HuH-7 (cell line): ENCODE results near the gene AK5.

Experiments
- DNase-seq: peaks from one replicate; pipeline ENCODE4 v3.0.0; 2011; ENCODE audit warnings: low spot score

The AK5 gene, protein sequence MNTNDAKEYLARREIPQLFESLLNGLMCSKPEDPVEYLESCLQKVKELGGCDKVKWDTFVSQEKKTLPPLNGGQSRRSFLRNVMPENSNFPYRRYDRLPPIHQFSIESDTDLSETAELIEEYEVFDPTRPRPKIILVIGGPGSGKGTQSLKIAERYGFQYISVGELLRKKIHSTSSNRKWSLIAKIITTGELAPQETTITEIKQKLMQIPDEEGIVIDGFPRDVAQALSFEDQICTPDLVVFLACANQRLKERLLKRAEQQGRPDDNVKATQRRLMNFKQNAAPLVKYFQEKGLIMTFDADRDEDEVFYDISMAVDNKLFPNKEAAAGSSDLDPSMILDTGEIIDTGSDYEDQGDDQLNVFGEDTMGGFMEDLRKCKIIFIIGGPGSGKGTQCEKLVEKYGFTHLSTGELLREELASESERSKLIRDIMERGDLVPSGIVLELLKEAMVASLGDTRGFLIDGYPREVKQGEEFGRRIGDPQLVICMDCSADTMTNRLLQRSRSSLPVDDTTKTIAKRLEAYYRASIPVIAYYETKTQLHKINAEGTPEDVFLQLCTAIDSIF

DNA sequence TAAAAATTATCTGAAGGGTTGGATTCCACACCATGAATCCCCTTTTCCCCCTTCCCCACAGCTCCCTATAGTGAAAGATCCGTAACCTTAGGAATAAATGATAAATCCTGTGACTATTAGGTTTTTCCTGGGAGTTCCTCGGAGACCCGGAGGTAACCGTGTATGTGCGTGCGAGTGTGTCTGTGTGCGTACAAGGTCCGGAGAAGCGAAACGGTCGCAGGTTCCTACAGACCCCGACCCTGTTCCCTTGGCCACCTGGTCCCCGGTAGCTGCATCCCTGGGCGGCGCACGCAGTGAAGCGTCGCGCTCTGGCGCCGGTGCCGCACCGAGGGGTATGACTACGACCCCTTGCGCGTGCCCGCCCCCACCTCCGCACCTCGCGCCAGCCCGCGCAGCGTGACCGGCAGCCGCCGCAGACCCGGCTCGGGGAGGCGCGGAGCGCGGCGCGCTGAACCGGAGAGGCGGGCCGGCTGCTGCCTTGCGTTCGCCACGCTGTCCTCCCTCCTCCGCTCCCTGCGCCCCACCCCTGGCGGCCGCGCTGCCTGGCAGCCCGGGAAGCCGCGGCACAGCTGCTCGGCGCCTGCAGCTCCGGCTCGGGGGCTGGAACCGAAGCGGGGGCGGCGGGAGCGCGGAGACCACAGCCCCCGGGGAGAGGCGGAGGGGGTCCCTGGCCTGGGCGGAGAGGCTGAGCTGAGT, at the start of gene AK5:
Gene AK5, plus strand, starts transcription at position 529 of the 696 bp plus-strand sequence. CDS start 295 bp downstream, outside the sequence.
- DNase-seq: no peak

DNA sequence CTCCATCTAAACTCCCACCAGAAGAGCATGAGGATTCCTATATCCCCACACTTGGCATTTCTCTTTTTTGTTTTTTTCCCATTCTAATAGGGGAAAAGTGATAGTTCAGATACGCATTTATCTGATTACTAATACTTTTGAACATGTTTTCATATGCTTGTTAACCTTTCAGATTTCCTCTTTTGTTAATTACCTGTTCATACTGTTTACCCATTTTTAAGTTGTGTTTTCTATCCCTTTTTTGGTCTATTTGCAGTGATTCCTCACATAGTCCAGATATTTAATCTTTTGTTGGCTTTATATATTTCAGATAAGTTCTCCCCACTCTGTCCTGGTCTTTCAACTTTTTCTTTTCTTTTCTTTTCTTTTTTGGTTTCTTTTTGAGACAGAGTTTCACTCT, 49.0 kb upstream of the AK5 start:
- no peak for DNase-seq

DNA sequence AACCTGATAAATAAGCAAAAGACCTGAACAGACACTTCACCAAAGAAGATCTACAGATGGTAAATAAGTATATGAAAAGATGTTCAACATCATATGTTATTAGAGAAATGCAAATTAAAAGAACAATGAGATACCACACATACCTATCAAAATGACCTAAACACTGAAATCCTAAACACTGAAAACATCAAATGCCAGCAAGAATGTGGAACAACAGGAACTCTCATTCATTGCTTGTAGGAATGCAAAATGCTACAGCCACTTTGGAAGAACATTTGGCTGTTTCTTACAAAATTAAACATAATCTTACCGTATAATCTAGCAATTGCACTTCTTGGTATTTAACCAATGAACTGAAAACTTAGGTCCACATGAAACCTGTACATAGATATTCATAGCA, 47.7 kb upstream of the AK5 start:
- DNase-seq: no peak

DNA sequence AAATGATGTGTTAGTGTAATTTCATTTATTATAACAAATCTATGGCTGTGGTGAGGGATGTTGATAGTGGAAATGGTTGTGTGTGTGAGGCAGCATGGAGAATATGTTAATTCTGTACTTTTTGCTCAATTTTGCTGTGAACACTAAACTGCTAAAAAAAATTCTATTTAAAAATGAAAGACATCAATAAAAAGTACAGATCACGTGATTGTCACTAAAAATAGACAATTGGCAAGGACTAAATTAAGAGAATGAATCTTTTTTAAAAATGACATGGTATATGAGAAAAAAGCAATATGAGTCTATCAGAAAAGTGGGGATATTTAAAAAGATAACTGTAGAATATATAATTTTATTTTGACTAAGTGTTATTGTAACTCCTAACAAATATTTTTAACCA, 46.9 kb upstream of the AK5 start:
- DNase-seq: no peak

DNA sequence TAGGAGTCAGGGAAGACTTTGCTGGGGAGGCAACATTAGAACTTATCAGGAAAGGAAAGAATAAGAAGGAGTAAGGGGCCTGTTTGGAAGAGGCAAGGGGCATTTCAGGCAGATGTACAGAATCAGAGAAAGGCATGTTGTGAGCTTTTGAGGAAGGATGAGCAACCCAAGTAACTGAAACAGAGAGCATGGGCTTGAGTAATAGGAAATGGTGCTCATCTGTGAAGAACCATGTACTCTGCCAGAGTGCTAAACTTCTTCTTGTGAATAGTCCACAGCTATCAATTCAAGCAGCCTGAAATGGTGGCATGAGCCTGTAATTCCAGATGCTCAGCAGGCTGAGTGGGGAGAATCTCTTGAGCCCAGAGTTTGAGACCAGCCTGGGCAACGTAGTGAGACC, 43.4 kb upstream of the AK5 start:
- no peak for DNase-seq

DNA sequence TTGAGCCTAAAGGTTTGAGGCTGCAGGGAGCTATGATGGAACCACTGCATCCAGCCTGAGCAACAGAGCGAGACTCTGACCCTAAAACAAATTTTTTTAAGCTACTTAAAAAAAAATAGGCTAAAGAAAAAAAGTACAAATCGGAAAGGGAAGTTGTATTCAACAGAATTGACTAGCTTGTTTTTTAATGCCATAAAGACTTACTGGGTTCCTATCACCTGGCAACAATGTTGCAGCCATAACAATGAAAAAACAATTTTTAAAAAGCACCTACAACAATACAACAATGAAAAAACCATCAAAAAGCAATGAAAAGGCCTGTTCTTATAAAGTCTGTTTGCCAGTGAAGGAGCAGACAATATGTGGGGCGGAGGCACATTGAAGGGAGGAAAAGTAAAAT, 42.5 kb upstream of the AK5 start:
- DNase-seq: no peak

DNA sequence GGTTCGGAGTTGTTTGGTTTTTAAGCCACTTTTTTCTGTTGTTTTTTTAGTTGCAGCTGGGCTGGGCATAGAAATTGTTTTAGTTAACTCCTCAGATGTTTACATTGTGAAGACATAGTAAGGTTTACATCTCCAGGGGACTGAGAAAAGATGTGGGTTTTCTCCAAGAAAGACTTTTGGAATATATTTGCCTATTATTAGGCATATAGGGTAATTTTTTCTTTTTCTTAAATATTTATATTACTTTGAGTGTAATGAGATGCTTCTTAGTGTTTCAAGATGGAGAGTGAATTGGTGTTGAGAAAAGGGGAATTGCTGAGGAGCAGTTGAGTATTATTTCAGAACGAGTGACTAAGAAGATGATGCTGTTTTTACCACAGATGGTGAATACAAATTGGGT, 36.0 kb upstream of the AK5 start:
- DNase-seq: no peak

DNA sequence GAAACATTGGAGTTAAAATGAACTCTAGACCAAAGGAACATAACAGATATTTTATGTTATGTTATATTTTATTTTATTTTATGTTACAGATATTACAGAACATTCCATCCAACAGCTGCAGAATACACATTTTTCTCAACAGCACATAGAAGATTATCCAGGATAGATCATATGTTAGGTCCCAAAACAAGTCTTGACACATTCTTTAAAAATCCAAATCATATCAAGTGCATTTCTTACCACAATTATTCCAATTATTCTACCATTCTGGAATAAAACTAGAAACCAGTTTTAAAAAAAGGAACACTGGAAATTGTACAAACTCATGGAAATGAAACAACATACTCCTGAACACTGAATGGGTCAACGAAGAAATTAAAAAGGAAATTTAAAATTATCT, 31.7 kb upstream of the AK5 start:
- DNase-seq: no peak

DNA sequence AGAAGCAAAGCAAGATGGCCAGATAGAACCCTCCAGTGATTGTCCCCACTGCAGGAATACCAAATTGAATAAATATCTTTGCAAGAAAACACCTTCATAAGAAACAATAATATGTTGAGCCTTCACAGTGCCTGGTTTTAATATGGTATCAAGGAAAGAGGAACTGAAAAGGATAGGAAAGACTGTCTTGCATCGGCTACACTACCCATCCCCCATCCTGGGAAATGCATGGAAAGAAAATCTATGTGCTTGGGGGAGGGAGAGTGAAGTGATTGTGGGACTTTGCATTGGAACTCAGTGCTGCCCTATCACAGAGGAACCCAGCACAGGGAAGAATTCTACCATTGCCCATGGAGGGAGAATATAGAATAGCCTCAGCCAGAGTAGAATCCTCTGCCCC, 28.6 kb upstream of the AK5 start:
- DNase-seq: no peak

DNA sequence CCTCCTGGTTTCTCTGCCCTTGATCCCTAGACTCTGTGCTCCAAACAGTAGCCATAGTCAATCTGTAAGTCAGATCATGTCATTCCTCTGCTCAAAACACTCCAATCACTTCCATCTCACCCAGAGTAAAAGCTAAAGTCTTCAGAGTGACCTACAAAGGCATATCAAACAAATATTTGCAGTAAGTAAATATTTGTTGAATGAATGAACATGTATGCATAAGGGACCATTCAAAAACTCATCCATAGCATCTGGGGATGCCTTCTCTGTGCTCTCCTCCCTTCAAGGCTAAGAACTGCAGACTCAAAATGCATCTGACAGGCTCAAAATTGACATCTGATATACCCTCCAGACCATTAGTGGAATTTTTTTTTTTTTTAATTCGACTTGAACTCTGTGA, 18.1 kb upstream of the AK5 start:
- DNase-seq: no peak

DNA sequence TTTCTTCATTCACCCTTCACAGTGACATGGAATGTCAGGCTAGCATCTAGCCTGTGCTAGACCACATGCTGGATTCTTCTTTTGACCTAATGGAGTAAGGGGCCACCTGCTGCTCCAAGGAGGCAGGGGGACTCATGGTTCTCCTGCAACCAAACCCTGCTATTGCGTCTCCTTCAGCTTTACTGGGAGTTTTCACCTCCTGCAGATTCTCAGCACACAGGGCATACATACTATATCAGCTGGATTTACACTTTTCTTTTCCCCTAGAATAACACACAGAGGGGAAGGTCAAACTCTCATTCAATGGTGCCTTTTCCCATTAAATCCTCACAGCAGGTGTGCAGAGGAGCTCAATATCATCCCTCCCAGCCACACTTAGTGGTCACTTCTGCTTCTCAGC, 16.6 kb upstream of the AK5 start:
- no peak for DNase-seq

DNA sequence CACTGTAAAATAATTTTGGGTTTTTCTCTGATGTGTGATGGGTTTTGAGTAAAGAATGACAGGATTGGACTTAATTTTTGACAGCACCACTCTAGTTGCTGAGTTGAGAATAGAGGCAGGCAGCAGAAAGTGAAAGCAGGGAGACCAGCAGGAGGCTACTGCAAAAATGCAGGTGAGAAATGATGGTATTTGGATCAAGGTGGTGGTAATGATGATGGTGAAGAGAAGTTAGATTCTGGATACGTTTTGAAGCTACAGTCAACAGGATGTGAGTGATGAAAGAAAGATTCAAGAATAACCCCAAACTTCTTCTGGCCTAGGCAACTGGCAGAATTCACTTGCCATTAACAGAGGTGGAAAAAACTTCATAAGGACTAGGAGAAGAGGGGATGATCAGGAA, 14.8 kb upstream of the AK5 start:
- DNase-seq: no peak

DNA sequence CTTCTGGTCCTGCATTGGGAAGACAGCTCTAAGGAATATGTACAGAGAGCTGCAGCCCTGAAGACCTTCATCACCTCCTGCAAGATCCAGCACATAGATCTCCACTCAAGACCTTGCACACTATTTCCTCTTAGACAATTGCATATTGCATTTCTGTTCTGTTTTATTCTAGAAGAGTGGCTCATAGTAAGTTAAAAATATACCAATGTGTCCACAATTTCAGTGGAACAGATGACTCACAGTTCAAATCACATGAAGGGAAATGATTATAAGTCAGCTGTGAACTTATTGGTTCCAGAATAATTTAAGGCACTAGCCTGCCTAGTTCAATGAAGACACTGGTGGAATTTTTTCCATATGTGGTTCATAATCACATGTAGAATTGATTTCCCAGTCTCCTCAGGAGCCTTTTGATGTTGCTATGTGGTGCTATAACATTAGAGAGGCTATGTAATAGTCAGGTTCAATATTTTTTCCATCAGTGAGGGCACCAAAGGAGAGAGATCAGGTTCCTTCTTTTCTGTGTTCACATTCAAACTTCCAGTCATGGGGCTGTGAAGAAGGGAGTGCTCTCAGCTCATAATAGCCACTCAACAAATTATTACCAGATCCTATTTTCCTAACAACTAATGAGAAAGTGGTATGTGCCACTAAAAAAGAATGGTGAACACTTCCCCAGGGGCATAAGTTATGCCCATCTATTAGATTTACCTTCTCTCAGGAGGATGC, 9.8 kb upstream of the AK5 start:
- no peak for DNase-seq

DNA sequence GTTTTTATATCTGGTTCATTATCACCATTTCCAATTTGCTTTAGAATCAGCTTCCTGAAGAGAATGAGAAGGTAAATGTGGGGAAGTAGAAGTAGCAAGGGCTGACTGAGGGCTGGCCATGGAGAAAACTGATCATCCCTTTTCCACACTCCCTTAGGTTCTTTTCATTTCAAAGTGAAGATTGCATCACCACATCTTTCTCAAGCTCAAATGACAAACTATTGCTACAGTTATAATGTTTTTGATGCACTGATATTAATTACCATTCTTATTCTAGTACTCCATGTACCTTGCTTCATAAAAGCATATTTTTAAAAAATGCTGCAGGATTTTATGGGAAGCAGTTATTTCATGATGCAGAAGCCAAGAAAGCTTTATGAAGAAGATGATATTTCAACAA, 7.9 kb upstream of the AK5 start:
- DNase-seq: no peak

DNA sequence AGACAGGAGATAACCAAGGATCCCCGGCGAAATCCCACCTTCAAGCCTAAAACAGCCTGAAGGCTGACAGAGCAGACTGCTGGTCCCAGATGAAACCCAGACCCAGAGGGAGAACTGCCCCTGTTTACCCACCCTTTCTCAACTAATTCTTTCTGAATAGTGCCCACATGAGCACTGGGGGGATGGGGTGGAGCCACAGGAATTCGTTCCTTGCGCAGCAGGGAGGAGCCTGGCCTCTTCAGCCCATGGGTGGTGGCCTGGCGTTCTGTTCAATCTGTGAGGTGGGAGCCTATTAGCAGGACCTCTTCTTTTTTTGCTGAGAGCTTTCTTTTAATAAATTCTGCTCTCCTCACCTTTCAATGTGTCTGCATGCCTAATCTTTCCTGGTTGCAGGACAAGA, 6.6 kb upstream of the AK5 start:
- DNase-seq: no peak

DNA sequence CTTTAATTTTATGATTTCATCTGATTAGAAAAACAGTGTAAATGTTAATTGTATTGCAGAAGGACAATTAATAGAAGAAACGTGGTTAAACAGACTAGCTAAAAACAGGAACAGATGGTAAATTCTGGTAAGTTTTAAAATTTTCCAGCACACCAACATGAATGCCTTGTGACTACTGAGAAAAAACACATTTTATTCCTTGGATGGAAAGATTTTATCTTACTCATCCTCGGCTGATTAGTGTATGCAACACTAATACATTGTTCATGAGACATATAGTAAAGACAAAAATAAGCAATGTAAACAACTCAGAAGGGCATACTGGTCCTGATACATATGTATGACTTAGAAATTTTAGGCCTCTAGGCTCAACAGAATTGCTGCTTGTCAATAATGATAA, 4.9 kb upstream of the AK5 start:
- DNase-seq: no peak

DNA sequence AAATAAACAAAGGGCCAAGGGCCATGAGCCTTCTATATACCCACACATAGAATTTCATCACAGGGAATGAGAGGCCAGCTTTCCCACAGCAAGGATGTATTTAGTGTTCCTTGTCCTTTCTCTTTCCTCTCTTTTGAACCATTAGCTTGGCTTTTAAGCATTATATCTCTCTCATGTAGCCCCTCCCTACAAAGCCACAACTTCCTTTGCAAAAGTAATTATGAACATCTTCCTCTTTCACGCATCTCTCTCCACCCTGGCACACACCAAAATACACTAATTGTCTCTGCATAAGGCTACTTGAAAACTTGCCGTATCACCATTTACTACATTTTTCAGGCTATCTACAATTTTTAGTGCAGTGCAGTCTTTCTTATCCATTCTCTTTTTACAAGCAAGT, 1.9 kb upstream of the AK5 start:
- DNase-seq: no peak

DNA sequence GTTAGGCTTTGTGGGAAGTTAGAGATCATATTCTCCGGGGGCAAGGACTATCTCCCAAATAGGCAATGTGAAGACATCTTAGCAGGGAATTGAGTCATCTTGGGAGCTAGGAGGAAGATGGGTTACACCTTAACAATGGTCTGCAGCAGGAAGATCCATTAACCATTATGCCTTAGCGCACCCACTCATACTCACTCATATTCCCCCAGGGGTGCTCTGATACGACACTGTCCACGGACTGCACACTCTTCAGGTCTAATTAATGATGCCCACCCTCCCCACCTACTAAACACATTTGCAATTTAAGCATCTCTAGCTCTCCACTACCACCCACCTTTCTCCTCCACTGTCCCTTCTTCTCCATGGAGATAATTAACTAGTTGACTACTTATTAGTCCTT, 857 bp upstream of the AK5 start:
- DNase-seq: no peak

DNA sequence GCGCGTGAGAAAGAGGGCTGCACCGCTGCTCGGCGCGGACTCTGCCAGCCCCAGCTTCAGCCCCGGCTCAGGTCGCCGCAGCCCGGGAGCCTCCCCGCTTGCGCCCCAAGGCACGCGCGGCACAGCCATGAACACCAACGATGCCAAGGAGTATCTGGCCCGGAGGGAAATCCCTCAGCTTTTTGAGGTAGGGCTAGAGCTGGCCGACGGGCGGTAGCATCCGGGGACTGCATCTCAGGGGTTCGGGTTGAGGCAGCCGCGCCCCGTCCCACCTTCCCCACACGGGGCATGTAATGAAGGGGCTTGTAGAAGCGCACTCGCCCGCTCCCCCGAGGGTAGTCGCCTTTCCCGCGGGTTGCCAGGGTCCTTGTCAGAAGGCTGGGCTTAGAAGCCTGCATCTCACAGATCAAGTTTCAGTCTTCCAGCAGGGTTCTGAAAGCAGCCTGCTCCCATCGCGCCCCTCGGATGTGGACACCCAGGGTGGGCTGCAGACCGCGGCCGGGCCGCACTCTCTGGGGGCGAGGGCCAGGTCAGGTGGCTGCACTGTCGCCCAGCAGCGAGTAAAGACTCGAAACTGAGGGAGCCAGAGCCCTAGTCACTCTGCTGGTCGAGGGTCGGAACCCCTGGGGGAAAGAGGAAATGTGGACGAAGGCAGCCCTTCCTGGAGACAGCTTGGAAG, 507 bp downstream of the AK5 start:
- DNase-seq: no peak

DNA sequence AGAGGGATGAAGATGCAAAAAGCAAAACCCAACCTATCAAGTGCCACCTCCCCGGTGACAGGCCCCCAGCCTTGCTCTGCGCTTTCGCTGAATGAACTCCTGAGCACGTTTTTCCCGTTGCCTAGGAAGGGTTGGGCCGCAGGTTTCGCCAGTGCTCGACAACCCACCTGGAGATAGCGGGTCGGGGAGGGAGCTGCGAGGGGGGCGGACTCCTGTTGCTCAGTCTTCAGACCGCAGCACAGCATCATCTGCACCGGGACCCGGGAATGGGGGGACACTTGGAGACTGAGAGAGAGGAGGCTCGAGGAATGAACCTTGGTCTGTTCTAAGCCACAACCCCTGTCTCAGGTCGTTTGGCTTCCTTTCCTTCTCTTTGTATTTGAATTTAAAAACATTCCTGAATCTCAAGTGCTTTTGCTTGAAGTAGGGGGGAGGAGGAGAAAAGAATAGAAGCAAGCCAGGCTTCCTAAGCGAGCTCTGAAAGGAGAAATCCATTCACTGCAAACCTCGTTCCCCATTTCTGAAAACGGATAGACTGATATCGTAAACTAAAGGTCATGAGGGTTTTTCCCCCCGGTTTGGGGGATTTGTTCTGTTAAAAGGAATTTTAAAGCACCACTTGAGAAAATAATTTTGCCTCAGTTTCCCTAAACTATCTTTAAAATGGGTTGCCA, 1.2 kb downstream of the AK5 start:
- DNase-seq: no peak

DNA sequence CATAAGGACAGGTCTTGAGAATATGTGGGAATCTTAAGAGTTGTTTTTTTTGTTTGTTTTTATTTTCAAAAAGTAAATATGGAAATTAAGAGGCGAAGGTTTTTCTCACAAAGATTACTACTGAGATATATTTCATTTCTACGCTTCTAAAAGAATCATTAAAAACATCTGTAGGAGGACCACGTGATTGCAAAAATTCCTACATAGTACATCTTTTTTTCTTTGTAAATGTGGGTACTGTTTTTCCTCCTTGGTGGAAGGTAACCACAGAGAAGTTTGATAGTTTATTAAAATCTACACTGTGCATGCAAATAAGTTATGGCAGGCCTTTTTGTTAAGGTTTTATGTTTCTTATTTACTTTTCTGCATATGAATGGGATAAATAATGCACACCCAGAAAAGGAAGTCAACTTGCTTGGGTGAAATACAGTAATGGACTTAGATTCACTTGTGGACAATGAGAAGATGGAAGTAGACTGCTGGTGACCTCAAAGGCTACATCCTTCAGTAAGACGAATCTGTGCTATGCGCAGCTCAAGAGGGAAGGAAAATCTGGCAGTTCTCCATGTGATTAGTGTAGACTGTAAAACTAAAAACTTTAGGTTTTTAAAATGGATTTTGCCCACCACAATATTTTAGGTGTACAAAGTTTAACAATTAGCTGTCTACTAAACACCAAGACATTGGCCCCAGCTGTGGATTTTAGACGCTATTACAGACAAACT, 2.0 kb downstream of the AK5 start:
- no peak for DNase-seq
